ENCODE measurements around the gene DCT. TPM values are rescaled to one million over a fixed set of nuclear protein-coding genes. Genes with fewer than 3 reads are reported as not detected.
"Not testable (repeated sequence)": the region's sequence is repeated elsewhere in the genome, so short reads cannot be mapped to it uniquely, and the experiment has no call there.

DCT gene
- total RNA-seq, 4 donors from 2014 or later = 39.4 to 122 (median 81.7) TPM

DNA sequence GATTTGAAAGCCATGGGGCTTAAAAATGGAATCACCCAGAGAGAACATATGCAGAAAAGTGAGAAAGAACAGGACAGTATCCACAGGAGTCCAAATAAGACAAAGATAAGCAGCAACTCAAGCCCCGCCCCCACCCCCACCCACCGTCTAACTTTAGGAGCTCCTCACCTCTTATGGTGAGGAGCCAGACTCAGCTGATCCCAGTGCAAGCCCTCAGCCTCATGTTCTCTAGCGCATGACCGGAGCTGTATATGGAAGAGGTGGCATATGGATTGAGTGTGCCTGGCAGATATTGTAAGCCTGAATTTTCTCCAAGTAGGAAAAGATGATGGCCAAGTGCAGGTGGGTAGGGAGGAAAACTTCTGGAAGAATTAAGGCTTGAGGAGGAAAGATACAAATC is 36.4 kb upstream of the DCT start:
- no peaks in the 10 kb centered on the region for H3K27me3 ChIP-seq
- H3K4me3 ChIP-seq = no peak overlapping the region
- TF ChIP-seq POLR2AphosphoS5 (IDR thresholded peaks at IDR 0.05) (no peak), EP300 (IDR thresholded peaks at IDR 0.05) (no peak), POLR2A (IDR thresholded peaks at IDR 0.05) (no peak)
- TF ChIP-seq, protein P1, sequence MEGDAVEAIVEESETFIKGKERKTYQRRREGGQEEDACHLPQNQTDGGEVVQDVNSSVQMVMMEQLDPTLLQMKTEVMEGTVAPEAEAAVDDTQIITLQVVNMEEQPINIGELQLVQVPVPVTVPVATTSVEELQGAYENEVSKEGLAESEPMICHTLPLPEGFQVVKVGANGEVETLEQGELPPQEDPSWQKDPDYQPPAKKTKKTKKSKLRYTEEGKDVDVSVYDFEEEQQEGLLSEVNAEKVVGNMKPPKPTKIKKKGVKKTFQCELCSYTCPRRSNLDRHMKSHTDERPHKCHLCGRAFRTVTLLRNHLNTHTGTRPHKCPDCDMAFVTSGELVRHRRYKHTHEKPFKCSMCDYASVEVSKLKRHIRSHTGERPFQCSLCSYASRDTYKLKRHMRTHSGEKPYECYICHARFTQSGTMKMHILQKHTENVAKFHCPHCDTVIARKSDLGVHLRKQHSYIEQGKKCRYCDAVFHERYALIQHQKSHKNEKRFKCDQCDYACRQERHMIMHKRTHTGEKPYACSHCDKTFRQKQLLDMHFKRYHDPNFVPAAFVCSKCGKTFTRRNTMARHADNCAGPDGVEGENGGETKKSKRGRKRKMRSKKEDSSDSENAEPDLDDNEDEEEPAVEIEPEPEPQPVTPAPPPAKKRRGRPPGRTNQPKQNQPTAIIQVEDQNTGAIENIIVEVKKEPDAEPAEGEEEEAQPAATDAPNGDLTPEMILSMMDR (IDR thresholded peaks at IDR 0.05) = no peak
- no peaks in the 10 kb centered on the region for H3K4me1 ChIP-seq
- H3K36me3 ChIP-seq = no peaks in the 10 kb centered on the region
- no peaks in the 10 kb centered on the region for H3K9me3 ChIP-seq
- 78% methylated on average over 4 of the region's 4 CpGs for WGBS
- DNase-seq (ENCODE audit: low spot score in 2 of 2) = no peak
- no peak overlapping the region for H3K27ac ChIP-seq

DNA sequence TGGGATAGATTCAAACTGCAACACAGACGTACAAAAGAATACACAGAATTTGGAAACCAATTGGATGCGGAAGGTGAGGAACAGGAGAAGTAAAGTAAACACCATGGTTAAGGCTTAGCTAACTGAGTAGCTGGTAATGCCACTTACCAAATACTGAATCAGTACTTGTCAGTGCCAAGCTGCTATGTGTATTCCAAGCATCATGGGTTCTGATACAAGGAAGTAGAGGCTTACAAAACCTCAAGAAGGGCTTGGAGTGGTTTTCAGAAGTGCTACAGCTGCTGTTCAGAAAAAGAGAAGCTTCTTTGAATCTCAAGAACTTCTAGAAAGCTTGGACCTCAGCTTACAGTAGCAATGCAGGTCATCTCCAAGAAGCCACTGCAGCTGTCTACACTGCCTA is 35.9 kb upstream of the DCT start:
- no peak for DNase-seq (ENCODE audit: low spot score in 2 of 2)
- Histone ChIP-seq H3K9me3 (no peaks in the 10 kb centered on the region), H3K4me1 (no peaks in the 10 kb centered on the region), H3K36me3 (no peaks in the 10 kb centered on the region), H3K27me3 (no peaks in the 10 kb centered on the region), H3K4me3 (no peak overlapping the region), H3K27ac (no peak overlapping the region)
- 93% methylated on average over 2 of the region's 2 CpGs for WGBS
- TF ChIP-seq POLR2A (IDR thresholded peaks at IDR 0.05) (no peak), POLR2AphosphoS5 (IDR thresholded peaks at IDR 0.05) (no peak), EP300 (IDR thresholded peaks at IDR 0.05) (no peak)
- TF ChIP-seq, protein P1 (IDR thresholded peaks at IDR 0.05) = no peak

DNA sequence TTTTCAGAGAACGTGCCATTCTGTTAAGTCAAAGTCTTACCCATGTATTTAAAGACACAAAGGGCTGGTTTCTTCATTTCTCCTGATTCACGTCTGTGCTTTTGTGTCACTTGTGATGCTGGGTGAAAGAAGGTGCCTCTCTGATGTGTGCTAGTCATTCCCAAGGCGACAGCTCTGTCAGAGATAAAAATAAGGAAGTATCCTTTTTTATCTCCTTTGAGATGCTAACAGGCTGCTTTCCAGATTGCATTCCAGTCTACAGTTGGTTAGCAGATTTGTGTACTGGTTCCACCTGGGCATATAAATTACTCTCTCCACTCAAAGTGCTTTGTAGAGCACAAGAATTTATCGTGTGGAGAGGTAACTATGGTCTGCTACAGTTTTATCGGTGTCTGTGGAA is 33.5 kb upstream of the DCT start:
- Histone ChIP-seq H3K9me3 (no peaks in the 10 kb centered on the region), H3K27me3 (no peaks in the 10 kb centered on the region), H3K36me3 (no peaks in the 10 kb centered on the region), H3K4me3 (no peak overlapping the region), H3K4me1 (no peaks in the 10 kb centered on the region), H3K27ac (no peak overlapping the region)
- 53% methylated on average over 5 of the region's 5 CpGs for WGBS
- DNase-seq (ENCODE audit: low spot score in 2 of 2) = no peak
- TF ChIP-seq, protein P1 (IDR thresholded peaks at IDR 0.05) = no peak
- TF ChIP-seq EP300 (IDR thresholded peaks at IDR 0.05) = no peak

DNA sequence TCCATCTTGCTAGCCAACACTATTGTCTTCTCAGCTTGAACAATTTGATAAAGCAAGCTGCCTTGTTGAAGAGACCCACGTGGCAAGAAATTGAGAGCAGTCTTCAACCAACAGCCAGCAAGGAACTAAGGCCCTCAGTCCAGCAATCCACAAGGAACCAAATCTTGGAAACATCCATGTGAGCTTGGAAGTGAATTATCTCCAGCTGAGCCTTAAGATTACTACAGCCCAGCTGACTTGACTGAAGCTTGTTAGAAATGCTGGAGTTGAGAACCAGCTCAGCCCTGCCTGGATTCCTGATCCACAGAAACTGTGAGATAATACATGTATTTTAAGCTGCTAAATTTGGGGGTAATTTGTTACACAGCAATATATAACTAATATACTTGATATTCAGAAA is 26.2 kb upstream of the DCT start:
- 73% methylated on average over 1 of the region's 1 CpG for WGBS
- no peak for DNase-seq (ENCODE audit: low spot score in 2 of 2)
- H3K36me3 ChIP-seq = no peaks in the 10 kb centered on the region
- H3K4me3 ChIP-seq = no peak overlapping the region
- no peaks in the 10 kb centered on the region for H3K4me1 ChIP-seq
- TF ChIP-seq POLR2AphosphoS5 (IDR thresholded peaks at IDR 0.05) (no peak), EP300 (IDR thresholded peaks at IDR 0.05) (no peak)
- H3K27me3 ChIP-seq = no peaks in the 10 kb centered on the region
- H3K9me3 ChIP-seq = no peaks in the 10 kb centered on the region
- H3K27ac ChIP-seq = no peak overlapping the region

DNA sequence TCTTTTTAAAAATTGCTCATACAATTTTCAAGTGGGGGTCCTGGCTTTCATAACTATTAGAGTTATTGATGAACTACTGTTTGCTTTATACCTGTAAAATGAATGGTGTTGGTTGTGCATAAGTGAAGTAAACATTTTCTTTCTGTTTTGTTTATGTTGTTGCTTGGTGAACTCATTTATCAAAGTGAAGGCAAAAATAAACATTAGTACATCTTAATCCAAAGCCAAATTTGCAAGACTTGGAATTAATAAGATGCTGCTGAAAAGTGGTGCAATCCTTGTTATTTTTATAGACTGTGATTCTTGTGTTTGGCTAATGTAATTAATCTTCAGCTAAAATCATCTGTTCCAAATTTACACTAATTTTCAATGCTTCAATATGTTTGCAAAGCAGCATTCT is 24.4 kb upstream of the DCT start:
- H3K36me3 ChIP-seq = no peaks in the 10 kb centered on the region
- no peak for DNase-seq (ENCODE audit: low spot score in 2 of 2)
- H3K4me3 ChIP-seq = no peak overlapping the region
- H3K9me3 ChIP-seq = no peaks in the 10 kb centered on the region
- H3K4me1 ChIP-seq = no peaks in the 10 kb centered on the region
- TF ChIP-seq, protein P1 (IDR thresholded peaks at IDR 0.05) = no peak
- TF ChIP-seq POLR2A (IDR thresholded peaks at IDR 0.05) = no peak
- no peak for TF ChIP-seq EP300 (IDR thresholded peaks at IDR 0.05)
- no peak for TF ChIP-seq POLR2AphosphoS5 (IDR thresholded peaks at IDR 0.05)
- no peaks in the 10 kb centered on the region for H3K27me3 ChIP-seq
- H3K27ac ChIP-seq = no peak overlapping the region

DNA sequence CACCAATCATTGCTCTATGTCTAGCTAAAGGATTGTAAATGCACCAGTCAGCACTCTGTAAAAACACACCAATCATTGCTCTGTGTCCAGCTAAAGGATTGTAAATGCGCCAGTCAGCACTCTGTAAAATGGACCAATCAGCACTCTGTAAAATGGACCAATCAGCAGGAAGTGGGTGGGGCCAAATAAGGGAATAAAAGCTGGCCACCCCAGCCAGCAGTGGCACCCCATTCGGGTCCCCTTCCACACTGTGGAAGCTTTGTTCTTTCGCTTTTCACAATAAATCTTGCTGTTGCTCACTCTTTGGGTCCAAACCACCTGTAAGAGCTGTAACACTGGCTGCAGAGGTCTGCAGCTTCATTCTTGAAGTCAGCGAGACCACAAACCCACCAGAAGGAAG is 19.3 kb upstream of the DCT start:
- H3K27ac ChIP-seq; H3K36me3 ChIP-seq; H3K9me3 ChIP-seq; H3K27me3 ChIP-seq; DNase-seq (ENCODE audit: low spot score in 2 of 2); H3K4me1 ChIP-seq; H3K4me3 ChIP-seq: not testable (repeated sequence)
- 95% methylated on average over 4 of the region's 4 CpGs for WGBS
